Fibroblast of pulmonary artery (primary cell): ENCODE measurements around the gene PCDHB9.
A peak's percentile ranks its signal among the peaks of the same experiment; 100 is the strongest.
"Not testable (repeated sequence)": the region's sequence is repeated elsewhere in the genome, so short reads cannot be mapped to it uniquely, and the experiment has no call there.

Source experiments
- DNase-seq: peaks from one replicate; pipeline ENCODE4 v3.0.0-alpha.2; 2010; ENCODE audit warnings: low read depth
- H3K4me3 ChIP-seq: replicated peaks from 2 replicates; pipeline ENCODE4 v1.5.1; 2011; ENCODE audit warnings: low read depth, mild to moderate bottlenecking, control low read depth, low read length, moderate library complexity
- CTCF ChIP-seq: IDR thresholded peaks from 2 replicates; pipeline ENCODE4 v1.5.1; 2011; ENCODE audit warnings: mild to moderate bottlenecking, control low read depth, low read length, inconsistent platforms; ENCODE audit errors: missing control alignments

PCDHB9 gene

GRCh38 chr5:141192110-141192725, 5.3 kb downstream of the PCDHB9 start, which contains the start of gene PCDHB10:
Gene PCDHB10 (plus strand): TSS chr5:141192353. CDS start chr5:141192553, 200 bp downstream.
- H3K4me3 ChIP-seq: no peak within 1 kb of the TSS
- DNase-seq: peak; percentile 13

GRCh38 chr5:141194332-141194731, 7.4 kb downstream of the PCDHB9 start:
- DNase-seq, H3K4me3 ChIP-seq: not testable (repeated sequence)

More at GRCh38 chr5:141192110-141192725, 5.3 kb downstream of the PCDHB9 start, which contains the start of gene PCDHB10:
- TF ChIP-seq CTCF: peak; percentile 24

- no peak for TF ChIP-seq CTCF
- no peak overlapping the region for H3K4me3 ChIP-seq
- DNase-seq: no peak
These were observed 9.4 kb downstream of the PCDHB9 start for GRCh38 chr5:141196363-141196762.

- H3K4me3 ChIP-seq: no peak within 1 kb of the TSS
- no peak for DNase-seq
- no peak for TF ChIP-seq CTCF
These were observed 12.6 kb downstream of the PCDHB9 start, which contains the start of gene PCDHB11 for GRCh38 chr5:141199359-141200235. Gene PCDHB11 (plus strand): TSS chr5:141199627. CDS start chr5:141199775, 148 bp downstream.

GRCh38 chr5:141201126-141201525, 14.2 kb downstream of the PCDHB9 start:
- DNase-seq, H3K4me3 ChIP-seq: not testable (repeated sequence)

GRCh38 chr5:141201646-141202045, 14.7 kb downstream of the PCDHB9 start:
- not testable (repeated sequence) for DNase-seq, H3K4me3 ChIP-seq

GRCh38 chr5:141208478-141208877, 21.5 kb downstream of the PCDHB9 start, which contains the start of gene PCDHB12:
Gene PCDHB12 (plus strand): TSS chr5:141208719. CDS start chr5:141208908, 189 bp downstream.
- no peak for TF ChIP-seq CTCF
- DNase-seq: peak; percentile 7
- H3K4me3 ChIP-seq: no peak within 1 kb of the TSS

GRCh38 chr5:141210281-141210680, 23.3 kb downstream of the PCDHB9 start:
- not testable (repeated sequence) for DNase-seq, H3K4me3 ChIP-seq

GRCh38 chr5:141210849-141211248, 23.9 kb downstream of the PCDHB9 start:
- not testable (repeated sequence) for DNase-seq, H3K4me3 ChIP-seq

GRCh38 chr5:141213656-141214339, 26.8 kb downstream of the PCDHB9 start, which contains the start of gene PCDHB13:
Gene PCDHB13 (plus strand): TSS chr5:141213919. CDS start chr5:141214124, 205 bp downstream.
- peak within 1 kb of the TSS; percentile 7 for H3K4me3 ChIP-seq
- peak; percentile 49 for DNase-seq

GRCh38 chr5:141214583-141214982, 27.6 kb downstream of the PCDHB9 start:
- DNase-seq, H3K4me3 ChIP-seq: not testable (repeated sequence)

GRCh38 chr5:141215504-141215903, 28.5 kb downstream of the PCDHB9 start:
- H3K4me3 ChIP-seq, DNase-seq: not testable (repeated sequence)

GRCh38 chr5:141216035-141216434, 29.1 kb downstream of the PCDHB9 start:
- not testable (repeated sequence) for DNase-seq, H3K4me3 ChIP-seq
